CD4-positive, alpha-beta T cell (primary cell): Measurements from ENCODE around the gene CLHC1. TPM values are rescaled to one million over a fixed set of nuclear protein-coding genes. Genes with fewer than 3 reads are reported as not detected.

ENCODE experiments used
- ATAC-seq: fragments of 200-7000 bp; cut with Tn5 transposase; one replicate; pipeline ENCODE4 v1.10.0; 2022; ENCODE audit warnings: mild to moderate bottlenecking; ENCODE audit not compliant: poor library complexity
- CTCF ChIA-PET: fragments of 350-600 bp; sonication (Branson Sonifier 250); formaldehyde crosslinking; loops from one replicate; lab custom pipeline; 2021; ENCODE audit warnings: antibody characterized with exemption, inconsistent platforms; lab: Charles Lee
- POLR2A ChIA-PET: fragments of 350-600 bp; sonication (Branson Sonifier 250); formaldehyde crosslinking; loops from one replicate; lab custom pipeline; 2021; ENCODE audit warnings: antibody characterized with exemption, inconsistent platforms; lab: Charles Lee
- DNase-seq, 14 experiments: peaks; one replicate each; pipeline ENCODE4 v3.0.0-alpha.2; 2013 to 2020; ENCODE audit warnings: mixed read lengths in 2 of 14
- H3K27ac ChIP-seq, 2 donors: one replicate each; pipeline versions ENCODE4 v1.5.1 to v1.7.0; 2013; ENCODE audit warnings: low read length in 2 of 2, low read depth in 1 of 2, mild to moderate bottlenecking in 1 of 2
- H3K27me3 ChIP-seq, 2 experiments: 1 replicate in 1 of 2; 2 replicates in 1 of 2; pipeline versions ENCODE4 v1.6.1 to v1.7.0; 2013; ENCODE audit warnings: low read length in 2 of 2, control low read depth in 1 of 2, mild to moderate bottlenecking in 1 of 2, moderate library complexity in 1 of 2; ENCODE audit not compliant: insufficient read depth in 2 of 2, control insufficient read depth in 1 of 2
- H3K36me3 ChIP-seq: one replicate; pipeline ENCODE4 v1.6.1; 2013; ENCODE audit warnings: low read length, control low read depth; ENCODE audit not compliant: insufficient read depth
- H3K4me1 ChIP-seq: one replicate; pipeline ENCODE4 v1.6.1; 2013; ENCODE audit warnings: low read length, control low read depth; ENCODE audit not compliant: insufficient read depth
- H3K4me3 ChIP-seq: one replicate; pipeline ENCODE4 v1.5.1; 2013; ENCODE audit warnings: mild to moderate bottlenecking, low read length, moderate library complexity
- H3K9me3 ChIP-seq, 2 experiments: 1 replicate in 1 of 2; 2 replicates in 1 of 2; pipeline versions ENCODE4 v1.6.1 to v1.7.0; 2013; ENCODE audit warnings: low read length in 2 of 2, mild to moderate bottlenecking in 2 of 2, control low read depth in 1 of 2, moderate library complexity in 1 of 2; ENCODE audit not compliant: control insufficient read depth in 1 of 2, insufficient read depth in 1 of 2
- H3K27ac Mint-ChIP-seq: one replicate; pipeline ENCODE4 v1.8.0; 2020; ENCODE audit warnings: mixed read lengths
- H3K27me3 Mint-ChIP-seq: one replicate; pipeline ENCODE4 v1.8.0; 2021; ENCODE audit warnings: mixed read lengths
- H3K36me3 Mint-ChIP-seq: one replicate; pipeline ENCODE4 v1.8.0; 2021; ENCODE audit warnings: low read depth, mixed read lengths
- H3K4me1 Mint-ChIP-seq: one replicate; pipeline ENCODE4 v1.8.0; 2021; ENCODE audit warnings: low read depth, mixed read lengths
- H3K4me3 Mint-ChIP-seq: one replicate; pipeline ENCODE4 v1.8.0; 2020; ENCODE audit warnings: mild to moderate bottlenecking, mixed read lengths
- H3K9me3 Mint-ChIP-seq: one replicate; pipeline ENCODE4 v1.8.0; 2020; ENCODE audit warnings: mixed read lengths
- CTCF ChIP-seq: fragments of 200-600 bp; IDR thresholded peaks from one replicate; pipeline ENCODE4 v1.8.0; 2022; ENCODE audit warnings: antibody characterized with exemption, mild to moderate bottlenecking
- intact Hi-C, 2 experiments: fragments of 100-400 bp; cut with DNase I in 1 of 2; cut with micrococcal nuclease in 1 of 2; formaldehyde crosslinking; loops; one replicate each; pipeline versions ENCODE4 v1.15.1 to v1.9.0; 2023 to 2025; cut with DNase I, micrococcal nuclease
- total RNA-seq, 174 experiments: library from RNA in 2 of 174; stranded (reverse) in 2 of 174; gene quantifications; one replicate each; pipeline ENCODE4 v1.2.3 and lab custom pipeline; 2021 to 2026

CLHC1 gene
- total RNA-seq, 2 experiments from 2014 or later, result 4.4 TPM

- Histone ChIP-seq H3K27ac (no peak overlapping the region), H3K4me1 (peaks cover 34% of the 10 kb centered on the region), H3K9me3 (no peaks in the 10 kb centered on the region), H3K4me3 (no peak overlapping the region), H3K36me3 (no peaks in the 10 kb centered on the region), H3K27me3 (no peaks in the 10 kb centered on the region)
- Mint-ChIP-seq H3K4me3 (peak overlapping the region; percentile 4), H3K27ac (no peak overlapping the region), H3K4me1 (peaks cover 48% of the 10 kb centered on the region), H3K9me3 (no peaks in the 10 kb centered on the region), H3K27me3 (no peaks in the 10 kb centered on the region), H3K36me3 (no peaks in the 10 kb centered on the region)
- TF ChIP-seq CTCF, result no peak
- intact Hi-C loops, result loop anchor here in 1 of 2 experiments (5.0 kb wide), 1 partner anchor 90 kb away; no protein-coding TSS in a partner anchor
- DNase-seq, result no peak
- no peak for ATAC-seq
- POLR2A ChIA-PET, result no interaction called here
- CTCF ChIA-PET, result no interaction called here
Observed at GRCh38 chr2:55137024-55137958, 94.8 kb downstream of the CLHC1 start.

GRCh38 chr2:55136138-55136541, 96.0 kb downstream of the CLHC1 start:
- intact Hi-C loops, result loop anchor here in 1 of 2 experiments (5.0 kb wide), 1 partner anchor 91 kb away; no protein-coding TSS in a partner anchor
- no peak for TF ChIP-seq CTCF
- H3K4me1 Mint-ChIP-seq, result peaks cover 39% of the 10 kb centered on the region
- ATAC-seq, result no peak
- no peak overlapping the region for H3K4me3 Mint-ChIP-seq
- no peak for DNase-seq
- Histone ChIP-seq H3K36me3 (no peaks in the 10 kb centered on the region), H3K9me3 (no peaks in the 10 kb centered on the region), H3K27ac (no peak overlapping the region), H3K4me1 (peaks cover 28% of the 10 kb centered on the region), H3K27me3 (no peaks in the 10 kb centered on the region), H3K4me3 (no peak overlapping the region)
- ChIA-PET POLR2A (no interaction called here), CTCF (no interaction called here)
- peaks cover 3% of the 10 kb centered on the region for H3K9me3 Mint-ChIP-seq
- no peaks in the 10 kb centered on the region for H3K27me3 Mint-ChIP-seq
- H3K27ac Mint-ChIP-seq, result peak overlapping the region; percentile 59
- H3K36me3 Mint-ChIP-seq, result no peaks in the 10 kb centered on the region

- no peak overlapping the region for H3K4me3 Mint-ChIP-seq
- ChIA-PET POLR2A (interaction anchor here (0.7 to 1.4 kb wide), 2 partner anchors 82 to 224 kb away, joined by 3 to 4 read pairs; no protein-coding TSS in a partner anchor), CTCF (no interaction called here)
- Histone ChIP-seq H3K27ac (no peak overlapping the region), H3K4me1 (peaks cover 28% of the 10 kb centered on the region), H3K9me3 (no peaks in the 10 kb centered on the region), H3K4me3 (no peak overlapping the region), H3K36me3 (no peaks in the 10 kb centered on the region), H3K27me3 (no peaks in the 10 kb centered on the region)
- no peak for TF ChIP-seq CTCF
- H3K27me3 Mint-ChIP-seq, result no peaks in the 10 kb centered on the region
- H3K9me3 Mint-ChIP-seq, result peaks cover 3% of the 10 kb centered on the region
- H3K4me1 Mint-ChIP-seq, result peaks cover 33% of the 10 kb centered on the region
- no peak for ATAC-seq
- no peak overlapping the region for H3K27ac Mint-ChIP-seq
- no peak for DNase-seq
- intact Hi-C loops, result loop anchor here (2.0 to 5.0 kb wide), 2 partner anchors 85 to 92 kb away; partner anchors contain the start of gene RTN4 (in 1 of the 2)
- no peaks in the 10 kb centered on the region for H3K36me3 Mint-ChIP-seq
Observed at GRCh38 chr2:55135491-55135890, 96.6 kb downstream of the CLHC1 start.
